Chondrocyte (in vitro differentiated cells): ENCODE results near the gene PLCG1. TPM values are rescaled to one million over a fixed set of nuclear protein-coding genes. Genes with fewer than 3 reads are reported as not detected.

Source experiments
- DNase-seq: peaks from one replicate; pipeline ENCODE4 v3.0.0; 2021; ENCODE audit warnings: mixed read lengths, low spot score
- H3K27ac Mint-ChIP-seq: one replicate; pipeline ENCODE4 v1.8.0; 2021; ENCODE audit warnings: mild to moderate bottlenecking, moderate library complexity, mixed read lengths; ENCODE audit not compliant: unreplicated experiment
- H3K27me3 Mint-ChIP-seq: 2 replicates; pipeline ENCODE4 v1.8.0; 2021; ENCODE audit warnings: low read depth, mixed read lengths
- H3K36me3 Mint-ChIP-seq: 2 replicates; pipeline ENCODE4 v1.8.0; 2021; ENCODE audit warnings: low read depth, mixed read lengths
- H3K4me1 Mint-ChIP-seq: 2 replicates; pipeline ENCODE4 v1.8.0; 2021; ENCODE audit warnings: low read depth, mild to moderate bottlenecking, mixed read lengths
- H3K4me3 Mint-ChIP-seq: one replicate; pipeline ENCODE4 v1.8.0; 2021; ENCODE audit warnings: mild to moderate bottlenecking, moderate library complexity, mixed read lengths; ENCODE audit not compliant: unreplicated experiment
- H3K9me3 Mint-ChIP-seq: 2 replicates; pipeline ENCODE4 v1.8.0; 2021; ENCODE audit warnings: low read depth, mixed read lengths
- total RNA-seq: library from RNA; stranded (reverse); gene quantifications from 3 replicates; pipeline ENCODE4 v1.2.1, GENCODE V29; 2021
- TF ChIP-seq, protein P1 (sequence below): fragments of 200-600 bp; sonication (generic); IDR thresholded peaks from 2 replicates; pipeline ENCODE4 v1.5.0; 2021; ENCODE audit warnings: antibody characterized with exemption, mild to moderate bottlenecking, moderate library complexity

Gene PLCG1
- total RNA-seq, 1 donor from 2014 or later: 152 TPM

GRCh38 chr20:41138475-41139226 is 1.3 kb downstream of the PLCG1 start:
- no peak for DNase-seq
- no peaks in the 10 kb centered on the region for H3K9me3 Mint-ChIP-seq
- H3K27ac Mint-ChIP-seq: peak overlapping the region; percentile 94
- H3K4me3 Mint-ChIP-seq: peak overlapping the region; percentile 84
- H3K36me3 Mint-ChIP-seq: no peaks in the 10 kb centered on the region
- TF ChIP-seq, protein P1, sequence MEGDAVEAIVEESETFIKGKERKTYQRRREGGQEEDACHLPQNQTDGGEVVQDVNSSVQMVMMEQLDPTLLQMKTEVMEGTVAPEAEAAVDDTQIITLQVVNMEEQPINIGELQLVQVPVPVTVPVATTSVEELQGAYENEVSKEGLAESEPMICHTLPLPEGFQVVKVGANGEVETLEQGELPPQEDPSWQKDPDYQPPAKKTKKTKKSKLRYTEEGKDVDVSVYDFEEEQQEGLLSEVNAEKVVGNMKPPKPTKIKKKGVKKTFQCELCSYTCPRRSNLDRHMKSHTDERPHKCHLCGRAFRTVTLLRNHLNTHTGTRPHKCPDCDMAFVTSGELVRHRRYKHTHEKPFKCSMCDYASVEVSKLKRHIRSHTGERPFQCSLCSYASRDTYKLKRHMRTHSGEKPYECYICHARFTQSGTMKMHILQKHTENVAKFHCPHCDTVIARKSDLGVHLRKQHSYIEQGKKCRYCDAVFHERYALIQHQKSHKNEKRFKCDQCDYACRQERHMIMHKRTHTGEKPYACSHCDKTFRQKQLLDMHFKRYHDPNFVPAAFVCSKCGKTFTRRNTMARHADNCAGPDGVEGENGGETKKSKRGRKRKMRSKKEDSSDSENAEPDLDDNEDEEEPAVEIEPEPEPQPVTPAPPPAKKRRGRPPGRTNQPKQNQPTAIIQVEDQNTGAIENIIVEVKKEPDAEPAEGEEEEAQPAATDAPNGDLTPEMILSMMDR: no peak
- no peaks in the 10 kb centered on the region for H3K27me3 Mint-ChIP-seq
- H3K4me1 Mint-ChIP-seq: peaks cover 65% of the 10 kb centered on the region

- Mint-ChIP-seq H3K4me1 (peaks cover 68% of the 10 kb centered on the region), H3K4me3 (peak overlapping the region; percentile 84), H3K9me3 (no peaks in the 10 kb centered on the region), H3K27ac (peak overlapping the region; percentile 94), H3K36me3 (no peaks in the 10 kb centered on the region), H3K27me3 (no peaks in the 10 kb centered on the region)
- DNase-seq: no peak
- TF ChIP-seq, protein P1: no peak
Observed at GRCh38 chr20:41139227-41140093, 2.1 kb downstream of the PLCG1 start.

DNA sequence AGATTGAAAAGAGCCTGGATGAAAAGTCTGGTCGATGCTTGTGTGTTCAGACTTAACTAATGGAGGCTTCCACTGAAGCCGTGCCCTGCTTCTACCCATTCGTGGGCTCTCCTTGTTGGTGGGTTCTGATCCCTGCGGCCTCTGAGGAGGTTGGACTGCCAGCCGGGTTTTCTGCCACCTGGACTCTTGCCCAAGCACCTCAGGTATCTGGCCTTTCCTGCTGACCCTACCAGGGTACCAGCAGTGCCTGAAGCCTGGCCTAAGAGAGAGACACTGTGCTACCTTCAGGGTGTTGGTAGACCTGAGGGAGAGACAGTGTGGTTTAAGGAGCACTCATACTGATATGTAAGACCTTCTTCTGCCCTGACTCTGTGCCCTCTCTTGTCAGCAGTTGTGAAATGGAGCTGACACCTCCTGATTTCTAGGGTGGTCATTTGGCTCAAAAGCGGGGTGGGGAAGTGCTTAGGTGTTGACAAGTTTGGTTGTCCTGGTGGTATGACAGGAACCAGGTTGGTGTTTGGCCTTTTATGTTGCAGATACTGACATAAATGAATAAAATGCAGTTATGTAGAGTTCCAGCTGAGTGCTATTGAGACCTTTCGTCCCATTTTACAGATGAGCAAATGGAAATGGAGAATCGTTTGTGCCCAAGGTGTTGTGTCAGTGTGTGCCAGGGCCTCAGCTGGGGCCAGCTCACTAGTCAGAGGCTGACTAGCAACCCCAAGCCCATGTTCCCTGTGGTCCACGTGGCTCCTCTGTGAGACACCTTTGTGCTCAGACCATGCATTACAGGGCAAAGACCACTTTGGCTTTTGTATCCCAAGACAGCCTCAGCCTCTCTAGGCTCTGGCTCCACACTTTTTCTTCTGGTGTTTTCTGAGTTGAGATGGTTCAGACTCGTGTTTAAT is 3.1 kb downstream of the PLCG1 start:
- TF ChIP-seq, protein P1: no peak
- Mint-ChIP-seq H3K4me3 (peak overlapping the region; percentile 84), H3K27me3 (no peaks in the 10 kb centered on the region), H3K4me1 (peaks cover 75% of the 10 kb centered on the region), H3K36me3 (no peaks in the 10 kb centered on the region), H3K27ac (peak overlapping the region; percentile 71), H3K9me3 (no peaks in the 10 kb centered on the region)
- no peak for DNase-seq

GRCh38 chr20:41141153-41141815 is 3.9 kb downstream of the PLCG1 start:
- Mint-ChIP-seq H3K36me3 (no peaks in the 10 kb centered on the region), H3K4me3 (peak overlapping the region; percentile 16)

More at GRCh38 chr20:41141153-41141815, 3.9 kb downstream of the PLCG1 start:
- no peaks in the 10 kb centered on the region for H3K9me3 Mint-ChIP-seq
- TF ChIP-seq, protein P1: no peak
- no peak for DNase-seq
- peaks cover 69% of the 10 kb centered on the region for H3K4me1 Mint-ChIP-seq
- no peaks in the 10 kb centered on the region for H3K27me3 Mint-ChIP-seq
- H3K27ac Mint-ChIP-seq: peak overlapping the region; percentile 71
